ENCODE data around the gene NUDT12. TPM values are rescaled to one million over a fixed set of nuclear protein-coding genes. Genes with fewer than 3 reads are reported as not detected.

Gene NUDT12
- total RNA-seq (2014; rRNA removed; shearing (Covaris generic); ENCODE audit: low replicate concordance) = 6.6 and 11.1 TPM in 2 replicates

GRCh38 chr5:103562453-103563157, at the start of gene NUDT12:
Gene NUDT12, minus strand, starts transcription at chr5:103562789. Its CDS starts 2,541 bp downstream, at chr5:103560248.
- DNase-seq (ENCODE audit: low read depth) = peak; percentile 77
- in situ Hi-C loops (cut with HindIII; ENCODE audit: low pct_unique_long_range_greater_than_20kb, low sequenced_read_pairs) = no loop called here

GRCh38 chr5:103607346-103607745, 44.8 kb upstream of the NUDT12 start:
- DNase-seq (ENCODE audit: low read depth) = no peak
- in situ Hi-C loops (cut with HindIII; ENCODE audit: low pct_unique_long_range_greater_than_20kb, low sequenced_read_pairs) = no loop called here

GRCh38 chr5:103605277-103605676, 42.7 kb upstream of the NUDT12 start:
- in situ Hi-C loops (cut with HindIII; ENCODE audit: low pct_unique_long_range_greater_than_20kb, low sequenced_read_pairs) = no loop called here
- DNase-seq (ENCODE audit: low read depth) = no peak

- no peak for DNase-seq (ENCODE audit: low read depth)
- in situ Hi-C loops (cut with HindIII; ENCODE audit: low pct_unique_long_range_greater_than_20kb, low sequenced_read_pairs) = no loop called here
Measured at GRCh38 chr5:103602438-103602837, 39.8 kb upstream of the NUDT12 start.

- in situ Hi-C loops (cut with HindIII; ENCODE audit: low pct_unique_long_range_greater_than_20kb, low sequenced_read_pairs) = no loop called here
- no peak for DNase-seq (ENCODE audit: low read depth)
Measured at GRCh38 chr5:103601314-103601713, 38.7 kb upstream of the NUDT12 start.

- in situ Hi-C loops (cut with HindIII; ENCODE audit: low pct_unique_long_range_greater_than_20kb, low sequenced_read_pairs) = no loop called here
- no peak for DNase-seq (ENCODE audit: low read depth)
Measured at GRCh38 chr5:103600086-103600485, 37.5 kb upstream of the NUDT12 start.

- no peak for DNase-seq (ENCODE audit: low read depth)
- in situ Hi-C loops (cut with HindIII; ENCODE audit: low pct_unique_long_range_greater_than_20kb, low sequenced_read_pairs) = no loop called here
Measured at GRCh38 chr5:103598997-103599566, 36.5 kb upstream of the NUDT12 start.

GRCh38 chr5:103590221-103590620, 27.6 kb upstream of the NUDT12 start:
- in situ Hi-C loops (cut with HindIII; ENCODE audit: low pct_unique_long_range_greater_than_20kb, low sequenced_read_pairs) = no loop called here

GRCh38 chr5:103589776-103590175, 27.2 kb upstream of the NUDT12 start:
- DNase-seq (ENCODE audit: low read depth) = no peak
- in situ Hi-C loops (cut with HindIII; ENCODE audit: low pct_unique_long_range_greater_than_20kb, low sequenced_read_pairs) = no loop called here

More at GRCh38 chr5:103590221-103590620, 27.6 kb upstream of the NUDT12 start:
- DNase-seq (ENCODE audit: low read depth) = no peak

GRCh38 chr5:103589357-103589756, 26.8 kb upstream of the NUDT12 start:
- in situ Hi-C loops (cut with HindIII; ENCODE audit: low pct_unique_long_range_greater_than_20kb, low sequenced_read_pairs) = no loop called here
- no peak for DNase-seq (ENCODE audit: low read depth)

- in situ Hi-C loops (cut with HindIII; ENCODE audit: low pct_unique_long_range_greater_than_20kb, low sequenced_read_pairs) = no loop called here
- DNase-seq (ENCODE audit: low read depth) = peak; percentile 24
Measured at GRCh38 chr5:103587185-103587748, 24.7 kb upstream of the NUDT12 start.

GRCh38 chr5:103582364-103582763, 19.8 kb upstream of the NUDT12 start:
- in situ Hi-C loops (cut with HindIII; ENCODE audit: low pct_unique_long_range_greater_than_20kb, low sequenced_read_pairs) = no loop called here
- DNase-seq (ENCODE audit: low read depth) = peak; percentile 7

- in situ Hi-C loops (cut with HindIII; ENCODE audit: low pct_unique_long_range_greater_than_20kb, low sequenced_read_pairs) = no loop called here
- DNase-seq (ENCODE audit: low read depth) = no peak
Measured at GRCh38 chr5:103573411-103573810, 10.8 kb upstream of the NUDT12 start.

- in situ Hi-C loops (cut with HindIII; ENCODE audit: low pct_unique_long_range_greater_than_20kb, low sequenced_read_pairs) = no loop called here
- no peak for DNase-seq (ENCODE audit: low read depth)
Measured at GRCh38 chr5:103572454-103572853, 9.9 kb upstream of the NUDT12 start.

- in situ Hi-C loops (cut with HindIII; ENCODE audit: low pct_unique_long_range_greater_than_20kb, low sequenced_read_pairs) = no loop called here
Measured at GRCh38 chr5:103571730-103572129, 9.1 kb upstream of the NUDT12 start.

GRCh38 chr5:103569313-103570060, 6.9 kb upstream of the NUDT12 start:
- peak; percentile 81 for DNase-seq (ENCODE audit: low read depth)

More at GRCh38 chr5:103571730-103572129, 9.1 kb upstream of the NUDT12 start:
- no peak for DNase-seq (ENCODE audit: low read depth)

GRCh38 chr5:103565719-103566118, 3.1 kb upstream of the NUDT12 start:
- DNase-seq (ENCODE audit: low read depth) = no peak
- in situ Hi-C loops (cut with HindIII; ENCODE audit: low pct_unique_long_range_greater_than_20kb, low sequenced_read_pairs) = no loop called here

More at GRCh38 chr5:103569313-103570060, 6.9 kb upstream of the NUDT12 start:
- in situ Hi-C loops (cut with HindIII; ENCODE audit: low pct_unique_long_range_greater_than_20kb, low sequenced_read_pairs) = no loop called here

GRCh38 chr5:103561685-103562452, 720 bp downstream of the NUDT12 start:
- peak; percentile 18 for DNase-seq (ENCODE audit: low read depth)
- in situ Hi-C loops (cut with HindIII; ENCODE audit: low pct_unique_long_range_greater_than_20kb, low sequenced_read_pairs) = no loop called here

All from Caki2 (cell line).